Epithelial cell of umbilical artery (primary cell): ENCODE measurements around the gene PIK3R4. TPM values are rescaled to one million over a fixed set of nuclear protein-coding genes. Genes with fewer than 3 reads are reported as not detected.

Experiments used
- total RNA-seq: library from RNA; depleted of rRNA; stranded (reverse); fragments of >200 nt; gene quantifications from 2 replicates; pipeline ENCODE4 v1.2.3, GENCODE V29; 2014

The PIK3R4 gene
- 28.9 and 34.4 TPM in 2 replicates for total RNA-seq

GRCh38 chr3:130746246-130747039, at the start of gene PIK3R4:
Gene PIK3R4, minus strand, starts transcription at chr3:130746829. Its CDS starts 1,611 bp downstream, at chr3:130745218.

Other genes starting within 250 kb of the PIK3R4 start
- gene COL6A6, start 229.7 kb downstream of the PIK3R4 start, total RNA-seq = not detected in 2 replicates
- gene ATP2C1, start 147.3 kb upstream of the PIK3R4 start, total RNA-seq = 94.2 and 102 TPM in 2 replicates